HG03442 (cell line): ENCODE data around the gene SNX9.
A peak's percentile ranks its signal among the peaks of the same experiment; 100 is the strongest.
"Not testable (repeated sequence)": the region's sequence is repeated elsewhere in the genome, so short reads cannot be mapped to it uniquely, and the experiment has no call there.

Experiments used
- ATAC-seq: cut with Tn5 transposase; IDR thresholded peaks from one replicate; pipeline ENCODE4 v1.9.1; 2021; ENCODE audit warnings: mild to moderate bottlenecking, moderate library complexity; ENCODE audit not compliant: unreplicated experiment

The SNX9 gene

DNA sequence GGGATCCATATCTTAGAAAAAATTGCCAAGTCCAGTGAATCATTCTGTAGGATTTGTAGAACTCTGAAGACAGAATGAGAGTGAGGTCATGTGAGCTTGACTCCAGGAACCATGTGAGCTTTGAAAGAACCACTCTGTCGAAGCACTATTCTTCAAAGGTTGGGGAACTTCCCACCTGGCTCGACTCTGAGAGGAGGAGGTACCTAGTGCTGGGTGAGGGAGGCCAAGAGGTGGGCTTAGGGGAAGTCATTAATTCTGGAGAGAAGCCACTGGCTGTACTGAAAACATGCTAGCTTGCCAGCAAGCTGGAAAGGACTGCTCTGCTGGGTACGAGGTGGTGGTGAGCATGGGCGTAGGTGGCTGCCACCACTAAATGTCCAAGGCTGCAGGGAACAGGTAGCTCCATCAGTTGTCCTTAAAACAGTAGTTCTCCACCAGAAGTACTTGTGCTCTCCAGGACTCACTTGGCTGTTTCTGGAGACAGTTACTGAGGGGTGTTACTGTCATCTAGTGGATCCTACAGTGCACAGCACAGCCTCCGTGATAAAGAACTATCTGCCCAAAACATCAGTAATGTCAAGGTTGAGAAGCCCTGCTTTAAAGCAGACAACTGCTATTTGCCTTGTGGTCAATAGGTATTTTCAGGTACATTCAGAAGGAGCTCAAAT is 124.0 kb downstream of the SNX9 start:
- peak; percentile 72 for ATAC-seq

DNA sequence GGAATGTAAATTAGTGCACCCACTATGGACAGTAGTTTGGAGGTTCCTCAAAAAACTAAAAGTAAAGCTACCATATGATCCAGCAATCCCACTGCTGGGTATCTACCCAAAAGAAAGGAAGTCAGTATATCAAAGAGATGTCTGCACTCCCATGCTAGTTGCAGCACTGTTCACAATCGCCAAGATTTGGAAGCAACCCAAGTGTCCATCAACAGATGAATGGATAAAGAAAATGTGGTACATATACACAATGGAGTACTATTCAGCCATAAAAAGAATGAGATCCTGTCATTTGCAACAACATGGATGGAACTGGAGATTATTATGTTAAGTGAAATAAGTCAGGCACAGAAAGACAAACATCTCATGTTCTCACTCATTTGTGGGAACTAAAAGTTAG is 127.9 kb downstream of the SNX9 start:
- not testable (repeated sequence) for ATAC-seq

DNA sequence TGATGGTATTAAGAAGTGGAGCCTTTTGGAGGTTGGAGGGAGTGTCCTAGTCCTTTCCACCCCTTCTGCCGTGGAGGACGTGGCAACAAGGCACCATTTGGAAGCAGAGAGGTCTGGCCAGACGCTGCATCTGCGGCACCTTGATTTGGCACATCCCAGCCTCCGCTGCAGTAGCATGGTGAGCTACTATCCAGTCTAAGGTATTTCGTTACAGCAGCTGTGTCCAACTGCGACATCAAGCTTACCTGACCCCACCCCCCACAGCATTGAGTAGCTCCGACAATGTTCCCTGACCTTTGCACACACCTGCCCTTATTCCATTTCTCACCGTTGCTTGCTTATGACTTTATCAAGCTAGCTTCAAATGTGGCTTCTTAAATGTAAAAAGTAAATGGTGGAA is 128.8 kb downstream of the SNX9 start:
- no peak for ATAC-seq

DNA sequence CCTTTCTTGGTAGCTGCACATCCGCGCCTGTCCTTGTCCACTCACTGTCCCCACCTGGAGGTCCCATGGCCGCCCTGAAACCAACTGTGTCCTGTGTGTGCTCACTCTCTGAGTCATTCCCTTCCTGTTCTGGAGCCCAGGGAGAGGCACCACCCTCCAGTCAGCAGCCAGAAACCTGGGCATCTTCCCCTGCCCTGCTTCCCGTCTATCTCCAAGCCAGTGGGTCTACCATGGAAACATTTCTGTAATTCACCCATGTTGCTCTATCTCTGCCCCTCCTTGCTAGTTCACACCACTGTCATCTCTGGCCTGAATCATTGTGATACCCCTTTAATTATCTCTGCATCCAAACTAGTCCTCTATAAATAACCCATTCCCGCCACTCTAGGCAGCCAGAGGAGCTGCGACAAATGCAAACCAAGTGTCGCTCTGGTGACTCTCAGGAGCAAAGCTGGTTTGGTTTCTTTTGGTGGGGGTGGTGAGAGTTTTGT is 129.9 kb downstream of the SNX9 start:
- ATAC-seq = no peak

DNA sequence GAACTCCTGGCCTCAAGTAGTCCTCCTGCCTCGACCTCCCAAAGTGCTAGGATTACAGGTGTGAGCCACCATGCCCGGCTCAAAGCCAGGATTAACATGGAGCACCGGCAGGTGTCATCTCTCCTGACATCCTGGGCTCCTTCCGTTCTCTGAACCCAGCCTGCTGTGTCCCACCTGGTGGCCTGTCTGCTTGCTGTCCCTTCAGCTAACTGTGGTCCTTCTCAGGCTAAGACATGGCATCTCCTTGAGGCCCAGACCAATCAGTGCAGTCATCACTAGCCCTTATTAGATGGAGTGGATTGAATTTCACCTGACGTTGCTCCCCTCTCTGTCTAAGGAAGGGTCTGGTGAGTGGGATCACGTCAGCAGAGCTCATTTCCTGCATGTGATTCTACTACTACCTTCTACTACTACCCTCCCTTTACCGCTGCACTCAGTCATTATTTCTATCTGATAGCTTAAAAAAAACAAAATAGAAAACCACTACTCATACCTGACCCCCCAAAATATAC is 130.6 kb downstream of the SNX9 start:
- no peak for ATAC-seq

DNA sequence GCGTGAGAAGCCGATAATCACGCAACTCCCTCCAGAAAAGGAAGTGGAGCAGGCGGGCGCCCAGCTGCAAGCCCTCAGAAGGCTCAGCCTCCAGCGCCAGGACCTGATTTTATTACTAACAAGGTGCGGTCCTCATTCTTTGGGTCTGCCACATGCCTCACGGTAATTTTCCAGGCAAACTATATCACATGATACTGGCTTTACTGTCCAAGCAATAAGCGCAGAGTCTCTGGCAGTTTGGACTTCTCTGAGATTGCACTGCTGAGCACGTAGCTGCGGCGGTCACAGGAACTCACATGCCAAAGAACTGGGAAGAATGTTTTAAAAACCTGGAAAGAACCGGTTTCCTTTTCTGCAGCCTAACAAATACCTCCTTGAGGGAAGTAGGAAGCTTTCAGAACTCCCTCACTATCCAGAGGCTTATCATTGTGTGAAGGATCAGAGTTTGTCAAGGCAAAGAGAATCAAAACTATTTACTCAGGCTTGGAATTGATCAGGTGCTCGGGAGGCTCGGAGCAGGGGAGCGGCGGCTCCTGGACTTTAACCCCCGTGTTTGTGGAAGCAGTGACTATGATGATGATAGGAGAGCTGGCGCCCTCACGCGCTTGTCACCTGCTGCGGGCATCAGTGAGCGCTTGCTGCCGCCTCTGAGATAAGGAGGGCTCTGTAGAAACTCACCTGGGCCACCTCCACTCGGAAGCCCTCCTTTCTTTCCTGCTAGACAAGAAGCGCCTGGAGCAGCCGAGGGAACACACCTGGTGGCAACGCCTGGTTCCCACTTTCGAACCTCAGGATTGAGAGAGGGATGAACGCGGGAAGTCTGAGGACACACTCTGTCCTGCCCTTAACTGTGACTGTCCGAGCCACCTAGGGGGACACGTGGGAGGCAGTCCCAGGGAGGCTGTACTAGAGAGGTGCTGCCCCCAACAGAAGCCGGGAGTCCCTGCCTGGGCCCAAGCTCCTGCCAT is 131.4 kb downstream of the SNX9 start:
- no peak for ATAC-seq

DNA sequence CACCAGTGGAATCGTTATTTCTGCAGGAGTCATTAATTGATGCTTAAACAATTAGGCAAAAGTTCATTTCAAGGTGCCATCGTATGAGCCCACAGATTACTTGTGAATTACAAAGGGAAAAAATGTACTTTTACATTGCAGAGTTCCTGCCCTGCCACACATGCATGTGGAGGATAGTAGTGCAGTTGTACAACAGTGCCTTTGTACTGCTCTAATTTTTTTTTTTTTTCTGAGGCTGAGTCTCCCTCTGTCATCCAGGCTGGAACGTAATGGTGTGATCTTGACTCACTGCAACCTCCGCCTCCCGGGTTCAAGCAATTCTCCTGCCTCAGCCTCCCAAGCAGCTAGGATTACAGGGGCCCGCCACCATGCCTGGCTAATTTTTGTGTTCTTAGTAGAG is 132.6 kb downstream of the SNX9 start:
- no peak for ATAC-seq

DNA sequence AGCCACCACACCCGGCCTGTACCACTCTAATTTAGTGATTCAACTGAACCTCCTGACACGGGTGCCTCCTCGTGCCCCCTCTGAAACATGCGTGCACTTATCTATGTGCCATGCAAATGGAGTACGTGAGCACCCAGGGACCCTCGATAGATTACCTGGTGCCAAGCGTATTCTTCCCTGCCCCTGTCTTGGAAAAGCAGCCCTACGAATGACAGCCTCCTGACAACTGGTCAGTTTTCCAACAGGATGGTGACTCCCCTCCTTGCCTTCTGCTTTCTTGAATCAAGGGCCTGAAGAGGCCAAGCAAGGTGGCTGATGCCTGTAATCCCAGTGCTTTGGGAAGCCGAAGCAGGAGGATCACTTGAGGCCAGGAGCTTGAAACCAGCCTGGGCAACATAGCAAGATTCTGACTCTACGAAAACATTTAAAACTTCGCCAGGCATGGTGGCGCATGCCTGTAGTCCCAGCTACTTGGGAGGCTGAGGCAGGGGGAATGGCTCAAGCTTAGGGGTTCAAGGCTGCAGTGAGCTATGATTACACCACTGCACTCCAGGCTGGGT is 133.2 kb downstream of the SNX9 start:
- no peak for ATAC-seq

DNA sequence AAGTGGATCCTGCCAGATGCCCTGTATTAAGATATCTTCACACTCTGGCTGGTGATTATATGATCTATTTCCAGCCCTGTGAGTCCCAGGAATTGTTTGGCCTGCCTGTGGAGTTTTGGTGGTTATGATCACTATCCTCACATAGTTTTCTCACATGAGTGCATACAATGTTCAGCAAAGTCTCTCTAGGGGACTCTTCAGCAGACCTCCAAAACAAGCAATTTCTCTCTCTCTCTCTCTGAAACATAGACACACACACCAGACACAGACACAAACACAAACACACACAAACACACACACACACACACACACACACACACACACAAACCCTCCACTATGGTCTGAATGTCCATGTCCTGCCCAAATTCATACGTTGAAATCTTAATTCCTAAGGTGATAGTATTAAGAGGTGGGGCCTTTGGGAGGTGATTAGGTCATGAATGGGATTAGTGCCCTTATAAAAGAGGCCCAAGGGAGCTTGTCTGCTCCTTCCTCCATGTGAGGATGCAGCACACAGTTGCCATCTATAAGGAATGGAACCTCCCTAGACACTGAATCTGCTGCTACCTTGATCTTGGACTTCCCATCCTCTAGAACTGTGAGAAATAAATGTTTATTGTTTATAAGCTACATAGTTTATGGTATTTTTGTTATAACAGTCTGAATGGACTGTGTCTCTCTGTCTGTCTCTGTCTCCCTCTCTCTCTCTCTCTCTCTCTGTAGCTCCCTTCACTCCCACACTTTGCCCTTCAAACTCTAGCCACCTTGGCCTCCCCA is 136.6 kb downstream of the SNX9 start:
- no peak for ATAC-seq

DNA sequence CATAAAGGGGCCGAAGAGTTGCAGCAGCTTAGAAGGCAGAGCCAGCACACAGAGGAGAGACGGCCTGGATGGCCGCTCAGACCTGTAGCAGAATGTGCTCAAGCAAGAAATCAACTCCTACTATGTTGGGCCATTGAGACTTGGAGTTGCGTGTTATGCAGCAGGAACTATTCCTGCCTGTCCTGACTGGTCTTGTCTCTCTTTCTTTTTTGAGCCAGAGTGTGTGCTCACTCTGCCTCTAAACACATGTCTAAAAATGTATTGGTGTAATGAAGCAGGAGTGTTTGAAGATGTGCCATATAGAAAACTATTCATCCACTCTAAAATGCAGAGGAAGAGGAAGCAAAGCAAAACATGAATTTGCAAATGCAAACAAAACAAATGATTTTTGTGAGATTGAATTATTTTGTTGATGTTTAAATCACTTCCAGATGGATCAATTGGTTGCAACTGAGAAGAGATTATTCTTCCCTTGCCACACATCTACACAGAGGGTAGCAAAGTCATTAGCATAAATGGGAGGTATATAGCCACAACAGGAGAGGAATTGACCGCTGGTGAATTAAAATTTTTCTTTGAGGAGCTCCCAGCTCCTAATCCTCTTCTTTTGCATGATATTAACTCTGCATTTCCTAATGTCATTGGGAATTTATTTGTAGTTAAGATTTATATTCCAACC is 138.2 kb downstream of the SNX9 start:
- ATAC-seq = no peak

DNA sequence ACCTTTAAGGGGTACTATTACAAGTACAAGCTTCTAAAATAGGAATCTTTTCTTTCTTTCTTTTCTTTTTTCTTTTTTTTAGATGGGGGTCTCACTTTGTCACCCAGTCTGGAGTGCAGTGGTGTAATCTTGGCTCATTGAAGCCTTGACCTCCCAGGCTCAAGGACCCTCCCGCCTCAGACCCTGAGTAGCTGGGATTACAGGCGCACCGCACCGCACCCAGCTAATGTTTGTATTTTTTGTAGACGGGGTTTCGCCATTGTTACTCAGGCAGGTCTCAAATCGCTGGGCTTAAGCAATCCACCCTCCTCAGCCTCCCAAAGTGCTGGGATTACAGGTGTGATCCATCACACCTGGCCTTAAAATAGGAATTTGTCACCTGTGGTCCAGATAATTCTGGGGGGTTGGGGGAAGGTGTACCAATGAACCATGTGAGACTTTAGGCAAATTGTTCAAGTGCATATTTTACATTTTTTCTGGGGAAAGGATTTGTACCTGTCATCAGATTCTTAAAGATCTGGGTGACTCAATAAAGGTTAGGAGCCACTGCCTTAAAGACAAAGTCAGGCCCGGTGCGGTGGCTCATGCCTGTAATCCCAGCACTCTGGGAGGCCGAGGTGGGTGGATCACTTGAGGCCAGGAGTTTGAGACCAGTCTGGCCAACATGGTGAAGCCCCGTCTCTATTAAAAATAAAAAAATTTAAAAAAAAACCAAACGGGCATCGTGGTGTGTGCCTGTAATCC is 139.0 kb downstream of the SNX9 start:
- no peak for ATAC-seq

DNA sequence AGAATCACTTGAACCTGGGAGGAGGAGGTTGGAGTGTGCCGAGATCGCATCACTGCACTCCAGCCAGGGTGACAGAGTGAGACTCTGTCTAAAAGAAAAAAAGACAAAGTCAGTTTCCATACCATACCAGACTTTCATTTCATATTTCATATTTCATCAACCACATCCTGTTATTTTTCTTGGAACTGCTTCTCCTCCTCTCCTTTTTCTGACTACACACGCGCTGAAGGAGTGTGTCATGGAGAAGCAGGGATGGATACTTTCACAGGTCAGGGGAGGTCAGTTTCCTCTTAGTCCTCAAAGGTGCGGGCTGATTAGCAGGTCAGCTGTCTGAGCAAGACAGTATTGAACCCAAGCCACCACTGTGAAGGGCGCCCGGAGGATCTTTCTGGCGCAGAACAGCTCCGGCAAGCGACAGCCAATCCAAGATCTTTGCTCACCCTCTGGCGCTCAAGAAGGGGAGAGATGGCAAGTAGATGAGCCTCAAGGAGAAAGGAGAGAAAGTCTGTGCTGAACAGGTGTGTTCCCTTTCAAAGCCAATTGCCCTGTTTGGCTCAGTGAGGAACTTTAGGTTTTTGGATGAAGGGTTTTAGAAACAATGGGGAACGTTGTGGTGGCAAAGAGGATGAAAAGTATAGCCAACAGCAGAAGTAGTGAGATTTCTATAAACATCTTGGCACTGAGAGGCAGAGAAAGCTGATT is 139.7 kb downstream of the SNX9 start:
- ATAC-seq = no peak

DNA sequence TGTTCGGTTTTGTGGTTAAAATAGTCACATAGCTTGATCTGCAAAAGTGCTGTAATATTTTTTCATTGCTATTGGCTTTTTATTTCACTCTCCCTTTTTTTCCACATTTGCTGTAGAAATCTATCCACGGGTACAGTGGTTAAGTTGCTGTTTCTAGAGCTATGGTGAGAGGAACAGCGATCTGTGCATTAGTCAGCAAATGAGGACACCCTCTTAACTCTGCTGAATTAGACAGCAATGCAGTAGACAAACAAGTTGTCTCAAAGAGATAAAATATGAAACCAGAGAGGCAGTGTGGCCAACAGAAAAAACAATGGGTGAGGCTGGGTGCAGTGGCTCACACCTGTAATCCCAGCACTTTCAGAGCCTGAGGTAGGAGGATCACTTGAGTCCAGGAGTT is 141.1 kb downstream of the SNX9 start:
- ATAC-seq = no peak

DNA sequence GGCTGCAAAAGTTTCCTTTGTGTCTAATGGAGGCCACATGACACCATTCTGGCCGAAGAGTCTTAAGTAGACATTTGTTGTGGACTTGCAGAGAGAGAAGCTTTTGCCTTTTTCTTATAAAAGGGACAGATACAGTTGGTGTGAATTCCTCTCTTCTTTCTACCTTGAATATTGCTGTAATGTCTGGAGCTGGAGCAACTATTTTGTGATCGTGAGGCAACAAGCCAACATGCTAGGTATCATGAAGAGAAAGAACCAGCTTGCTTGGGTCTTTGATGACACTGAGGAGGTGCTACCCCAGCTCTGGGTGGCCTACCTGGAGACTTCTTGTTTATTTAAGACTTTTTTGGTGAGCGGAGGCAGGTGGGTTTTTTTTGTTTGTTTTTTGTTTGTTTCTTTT is 142.3 kb downstream of the SNX9 start:
- no peak for ATAC-seq

DNA sequence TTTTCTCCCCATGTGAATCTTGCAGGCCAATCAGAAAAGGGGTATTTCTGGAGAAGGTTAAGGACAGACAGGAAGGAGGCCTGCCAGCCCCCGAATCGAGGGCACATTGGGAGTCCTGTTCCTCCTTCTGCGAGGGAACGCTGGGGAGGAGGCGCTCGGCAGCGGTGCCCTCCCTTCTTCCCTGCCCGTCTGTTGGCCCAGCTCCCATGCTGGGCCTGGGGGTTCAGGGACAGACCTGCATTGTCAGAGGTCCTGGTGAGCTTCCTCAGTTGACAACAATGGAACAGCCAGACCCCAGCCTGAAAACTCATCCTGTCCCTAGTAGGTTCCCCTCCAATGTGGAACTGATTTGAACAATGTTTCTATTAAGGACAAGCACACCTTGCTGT is 143.5 kb downstream of the SNX9 start:
- no peak for ATAC-seq

DNA sequence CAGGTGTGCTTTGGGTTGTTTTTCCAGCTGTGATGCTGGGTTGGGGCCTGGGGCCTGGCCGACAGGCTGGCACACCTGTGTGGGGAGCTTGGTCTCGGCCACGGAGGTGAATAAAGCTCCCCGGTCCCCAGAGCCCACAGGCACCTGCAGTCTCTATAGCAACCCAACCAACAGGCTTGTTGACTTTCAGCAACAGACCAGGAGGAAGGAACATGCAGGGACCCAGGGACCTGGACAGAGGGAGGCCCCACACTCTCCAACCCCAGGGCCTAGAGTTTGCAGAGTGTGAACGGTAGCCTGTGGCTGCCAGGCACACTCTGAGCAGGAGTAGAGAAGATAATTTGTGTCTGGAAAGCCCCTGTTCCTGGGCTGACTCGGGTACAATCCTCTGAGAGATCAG is 144.0 kb downstream of the SNX9 start:
- no peak for ATAC-seq

DNA sequence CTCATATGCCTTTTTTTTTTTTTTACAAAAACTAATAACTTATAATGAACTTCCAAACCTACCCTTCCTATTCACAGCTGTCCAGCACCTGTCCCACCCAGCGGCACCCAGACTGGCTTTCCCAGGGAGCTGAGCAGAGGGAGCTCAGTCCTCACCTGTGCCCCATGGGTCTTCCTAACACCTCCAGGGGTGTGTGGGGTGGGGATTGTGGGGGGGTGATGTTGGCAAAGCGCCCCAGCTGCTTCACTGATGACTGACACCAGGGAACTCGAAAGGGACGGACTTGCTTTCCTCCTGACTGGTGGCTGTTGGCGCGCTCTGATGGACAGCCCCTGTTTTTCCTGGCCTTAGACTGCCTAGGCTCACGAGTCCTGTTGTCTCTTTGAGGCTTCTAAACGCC is 144.4 kb downstream of the SNX9 start:
- ATAC-seq = no peak

DNA sequence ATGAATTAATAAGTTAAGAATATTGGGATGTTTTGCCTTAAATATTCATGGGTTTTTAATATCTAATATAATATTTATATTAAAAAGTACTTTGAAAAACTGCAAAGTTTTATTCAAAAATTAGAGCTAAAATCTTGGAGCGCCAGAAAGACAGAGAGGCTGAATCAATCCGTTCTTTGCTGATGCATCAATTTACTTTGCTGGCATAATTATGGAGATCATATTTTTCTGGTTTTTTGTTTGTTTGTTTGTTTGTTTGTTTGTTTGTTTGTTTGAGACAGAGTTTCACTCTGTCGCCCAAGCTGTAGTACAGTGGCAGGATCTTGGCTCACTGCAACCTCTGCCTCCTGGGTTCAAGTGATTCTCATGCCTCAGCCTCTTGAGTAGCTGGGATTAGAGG is 149.1 kb downstream of the SNX9 start:
- ATAC-seq = not testable (repeated sequence)

DNA sequence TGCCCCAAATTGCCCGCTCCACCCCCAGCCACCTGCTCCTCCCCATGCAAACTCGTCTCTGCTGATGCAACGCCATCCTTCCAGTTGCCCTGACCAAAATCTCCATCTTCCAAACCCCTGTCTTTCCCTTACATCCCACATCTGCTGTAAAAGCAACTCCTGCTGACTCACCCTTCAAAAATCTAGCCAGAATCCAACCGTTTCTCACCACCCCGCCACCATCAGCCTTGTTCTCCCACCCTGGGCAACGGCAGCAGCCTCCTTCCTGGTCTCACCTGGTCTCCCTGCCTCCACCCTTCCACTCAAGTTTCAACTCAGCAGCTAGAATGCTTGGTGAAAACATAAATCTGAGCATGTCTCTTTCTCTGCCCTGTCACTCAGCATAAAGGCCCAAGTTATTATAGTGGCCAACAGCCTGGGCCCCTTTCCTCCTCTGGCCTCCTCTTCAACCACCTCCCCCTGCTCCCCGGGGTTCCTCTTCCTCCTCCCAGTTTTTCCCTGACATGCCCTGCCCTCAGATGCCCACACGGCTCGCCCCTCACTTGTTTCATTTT is 151.4 kb downstream of the SNX9 start:
- ATAC-seq = no peak
